GM12801 (cell line): Measurements from ENCODE around the gene ATP12A.

Source experiments
- TF ChIP-seq, protein P1 (sequence below): IDR thresholded peaks from one replicate; pipeline ENCODE4 v1.5.1; 2011; ENCODE audit warnings: control low read depth; ENCODE audit not compliant: insufficient read length; ENCODE audit errors: extremely low read depth

The ATP12A gene

DNA sequence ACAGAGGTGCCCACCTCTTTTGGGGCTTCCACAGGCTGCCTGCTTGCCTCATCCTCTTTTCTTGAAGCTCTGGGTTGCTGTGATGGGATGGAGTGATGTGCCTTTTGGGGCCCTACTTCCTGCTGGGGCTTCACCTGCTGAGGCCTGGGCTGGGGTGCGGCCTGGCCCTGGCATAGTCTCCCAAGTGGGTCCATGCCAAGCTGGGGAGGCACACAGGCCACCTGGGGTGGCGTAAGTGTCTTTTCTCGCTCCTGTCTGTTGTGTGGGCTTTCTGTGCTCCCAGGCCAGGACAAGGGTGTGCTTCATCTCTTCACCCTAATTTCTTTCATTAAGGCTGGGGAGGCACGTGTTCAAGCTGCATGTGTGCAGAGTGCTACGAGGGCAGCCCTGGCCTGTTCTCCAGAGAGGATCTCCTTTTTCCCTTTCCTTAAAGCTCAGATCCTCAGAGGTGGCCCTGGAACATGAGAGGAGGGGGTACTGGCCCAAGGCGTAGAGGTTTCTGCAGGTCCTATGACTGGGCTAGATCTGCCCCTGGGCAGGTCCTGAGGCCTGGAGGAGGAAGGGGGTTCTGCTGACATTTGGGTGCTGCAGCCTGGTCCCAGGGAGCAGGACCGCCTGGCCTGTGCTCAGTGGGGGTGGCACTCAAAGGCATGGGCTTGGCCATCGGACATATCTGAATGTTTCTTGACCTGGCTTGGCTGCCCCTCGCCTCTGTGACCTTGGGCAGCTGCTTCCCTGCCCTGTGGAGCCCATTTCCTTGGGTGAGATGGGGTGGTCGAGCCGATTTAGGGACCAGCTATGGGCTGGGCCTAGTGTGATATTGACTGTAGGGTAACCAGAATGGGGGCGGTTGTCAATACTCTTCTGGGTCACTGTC, 60.0 kb downstream of the ATP12A start:
- TF ChIP-seq, protein P1, sequence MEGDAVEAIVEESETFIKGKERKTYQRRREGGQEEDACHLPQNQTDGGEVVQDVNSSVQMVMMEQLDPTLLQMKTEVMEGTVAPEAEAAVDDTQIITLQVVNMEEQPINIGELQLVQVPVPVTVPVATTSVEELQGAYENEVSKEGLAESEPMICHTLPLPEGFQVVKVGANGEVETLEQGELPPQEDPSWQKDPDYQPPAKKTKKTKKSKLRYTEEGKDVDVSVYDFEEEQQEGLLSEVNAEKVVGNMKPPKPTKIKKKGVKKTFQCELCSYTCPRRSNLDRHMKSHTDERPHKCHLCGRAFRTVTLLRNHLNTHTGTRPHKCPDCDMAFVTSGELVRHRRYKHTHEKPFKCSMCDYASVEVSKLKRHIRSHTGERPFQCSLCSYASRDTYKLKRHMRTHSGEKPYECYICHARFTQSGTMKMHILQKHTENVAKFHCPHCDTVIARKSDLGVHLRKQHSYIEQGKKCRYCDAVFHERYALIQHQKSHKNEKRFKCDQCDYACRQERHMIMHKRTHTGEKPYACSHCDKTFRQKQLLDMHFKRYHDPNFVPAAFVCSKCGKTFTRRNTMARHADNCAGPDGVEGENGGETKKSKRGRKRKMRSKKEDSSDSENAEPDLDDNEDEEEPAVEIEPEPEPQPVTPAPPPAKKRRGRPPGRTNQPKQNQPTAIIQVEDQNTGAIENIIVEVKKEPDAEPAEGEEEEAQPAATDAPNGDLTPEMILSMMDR = no peak

DNA sequence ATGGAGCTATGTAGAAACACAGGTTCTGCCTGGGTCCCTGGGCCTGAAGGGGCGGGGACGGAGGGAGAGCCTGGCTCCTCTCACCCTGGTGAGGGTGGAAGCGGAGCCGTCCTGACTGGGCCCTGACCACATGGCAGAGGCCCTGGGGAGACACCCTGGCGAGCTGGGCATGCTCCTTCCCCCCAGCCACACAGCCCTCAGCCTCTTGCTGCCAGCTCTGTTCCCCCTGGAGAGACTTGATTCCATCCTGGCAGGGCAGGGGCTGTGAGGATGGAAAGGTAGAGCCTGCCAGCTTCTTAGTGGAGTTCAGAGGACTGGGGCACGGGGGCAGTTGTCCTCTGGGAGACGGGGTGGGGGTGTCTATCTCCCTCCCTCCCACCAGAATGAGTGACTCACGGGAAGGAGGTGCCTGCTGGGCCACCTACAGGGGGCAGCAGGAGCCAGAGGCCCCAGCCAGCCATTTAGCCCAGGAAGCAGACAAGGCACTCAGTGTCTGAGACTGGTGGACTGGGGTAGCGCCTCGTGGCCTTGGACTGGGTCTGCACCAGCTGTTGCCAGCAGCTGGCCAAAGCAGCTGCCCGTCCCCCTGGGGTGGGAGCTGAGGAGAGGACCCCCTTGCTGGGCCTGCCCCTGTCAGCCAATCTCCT, 60.9 kb downstream of the ATP12A start:
- TF ChIP-seq, protein P1 = no peak

DNA sequence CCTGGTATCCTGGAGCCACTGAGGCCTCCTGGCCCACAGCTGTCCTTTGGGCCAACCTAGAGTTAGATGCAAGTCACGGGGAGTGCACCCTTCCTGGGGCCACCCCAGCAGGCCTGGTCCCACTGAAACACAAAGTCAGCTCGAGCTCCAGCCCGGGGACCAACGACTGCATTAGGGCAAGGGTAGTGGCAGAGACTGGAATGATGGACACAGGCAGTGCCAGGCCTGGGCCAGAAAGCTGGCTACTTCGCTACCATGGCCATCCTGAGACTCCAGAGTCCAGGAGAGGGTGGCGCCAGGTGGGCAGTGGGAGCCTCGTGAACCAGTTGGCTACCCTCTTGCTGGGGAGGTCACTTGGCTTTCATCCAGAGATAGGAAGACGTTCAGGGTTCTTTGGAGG, 61.6 kb downstream of the ATP12A start:
- TF ChIP-seq, protein P1 = no peak

DNA sequence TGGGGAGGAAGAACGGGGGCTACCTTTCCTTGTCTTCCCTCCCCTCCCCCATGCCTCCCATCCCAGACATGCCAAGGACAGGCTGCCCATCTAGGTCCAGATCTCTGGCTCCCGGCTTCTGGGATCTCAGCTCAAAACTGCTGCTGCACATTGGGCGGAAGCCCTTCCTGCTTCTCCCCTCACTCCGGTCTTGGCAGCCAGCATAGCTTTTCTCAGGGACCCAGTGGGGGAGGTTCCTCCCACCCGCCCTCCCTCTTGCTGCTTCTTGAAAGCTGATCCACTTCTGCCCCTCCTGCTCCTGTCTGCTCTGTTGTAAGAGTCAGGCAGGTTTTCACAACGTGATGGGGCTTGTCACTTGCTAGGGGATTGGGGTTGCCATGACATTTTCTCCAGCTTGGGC, 62.1 kb downstream of the ATP12A start:
- TF ChIP-seq, protein P1 = no peak

DNA sequence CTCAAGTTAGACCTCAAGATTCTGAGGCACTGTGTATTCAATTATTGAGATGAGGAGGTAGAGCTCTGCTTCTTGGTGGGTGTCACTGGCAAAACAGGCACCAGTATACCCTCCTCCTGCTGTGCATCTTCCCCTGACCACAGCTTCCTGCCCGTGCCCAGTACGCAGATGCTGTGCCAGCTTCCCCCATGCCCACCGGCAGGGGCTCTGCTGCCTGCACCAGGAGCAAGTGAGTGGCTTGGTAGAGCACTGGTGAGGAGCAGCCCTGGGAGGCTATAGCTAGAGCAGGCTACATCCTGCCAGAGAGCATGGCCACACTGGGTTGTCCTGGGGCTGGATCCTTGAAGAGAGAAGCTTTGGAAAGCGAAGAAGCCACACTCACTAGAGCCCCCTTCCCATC, 62.8 kb downstream of the ATP12A start:
- TF ChIP-seq, protein P1 = no peak

DNA sequence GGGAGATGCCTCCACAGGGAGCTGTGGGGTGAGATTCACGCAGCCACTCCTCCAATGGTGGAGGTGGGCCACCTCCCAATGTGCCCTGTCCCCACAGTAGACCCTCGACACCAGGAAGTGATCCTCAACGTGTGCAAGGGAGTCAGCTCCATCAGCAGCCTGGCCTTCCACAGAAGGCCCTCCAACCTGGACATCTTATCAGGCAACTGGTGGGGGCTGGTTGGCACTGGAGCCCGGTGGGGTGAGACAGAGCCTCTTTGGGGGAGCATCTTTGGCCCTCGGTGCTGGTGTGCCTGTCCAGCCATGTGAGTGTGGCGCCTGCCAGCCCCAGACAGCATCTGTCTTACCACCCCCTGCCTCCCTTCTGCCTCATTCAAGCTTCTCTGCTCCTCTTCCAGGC, 64.0 kb downstream of the ATP12A start:
- TF ChIP-seq, protein P1 = no peak

DNA sequence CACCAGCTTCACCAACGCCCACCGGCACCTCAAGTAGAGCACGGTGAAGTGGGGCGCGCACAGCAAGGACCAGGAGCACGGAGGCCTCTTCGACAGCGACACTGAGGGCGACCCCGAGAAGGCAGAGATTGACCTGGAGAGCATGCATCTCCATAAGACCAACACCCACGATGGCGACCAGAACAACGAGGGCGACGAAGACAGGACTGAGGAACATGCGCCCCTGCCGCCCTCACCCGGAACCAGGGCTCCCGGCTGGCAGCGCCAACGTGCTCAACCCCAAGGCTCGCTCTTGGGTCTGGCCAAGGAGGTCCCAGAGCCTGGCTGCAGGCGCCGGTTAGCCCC, 65.3 kb downstream of the ATP12A start:
- TF ChIP-seq, protein P1 = no peak
